SK-N-SH treated with all-trans-retinoic acid at 6 μM for 48 hours (cell line): ENCODE measurements around the gene VAC14.

Experiments
- ATAC-seq: fragments of 200-7000 bp; cut with Tn5 transposase; 3 replicates; pipeline ENCODE4 v1.9.1; 2020; ENCODE audit warnings: mild to moderate bottlenecking, moderate library complexity
- ARNTL ChIP-seq: fragments of 450-650 bp; formaldehyde crosslinking; IDR thresholded peaks from 2 replicates; pipeline ENCODE4 v1.5.0; 2020; ENCODE audit warnings: low read depth, mild to moderate bottlenecking, moderate library complexity, borderline replicate concordance
- CREB5 ChIP-seq: fragments of 250-450 bp; sonication (Bioruptor Pico); IDR thresholded peaks from 2 replicates; pipeline ENCODE4 v1.5.1; 2020; ENCODE audit warnings: low read depth, mild to moderate bottlenecking, moderate library complexity
- CSDC2 ChIP-seq: fragments of 250-450 bp; sonication (Bioruptor Pico); IDR thresholded peaks from 2 replicates; pipeline ENCODE4 v1.5.0; 2020; ENCODE audit warnings: mild to moderate bottlenecking, moderate library complexity
- ESRRG ChIP-seq: fragments of 250-450 bp; sonication (Bioruptor Pico); IDR thresholded peaks from 2 replicates; pipeline ENCODE4 v1.6.1; 2021; ENCODE audit warnings: mild to moderate bottlenecking
- ISL1 ChIP-seq: fragments of 250-450 bp; sonication (Bioruptor Pico); IDR thresholded peaks from 2 replicates; pipeline ENCODE4 v2.1.2; 2022; ENCODE audit warnings: mild to moderate bottlenecking, moderate library complexity
- OSR1 ChIP-seq: fragments of 250-450 bp; sonication (Bioruptor Pico); IDR thresholded peaks from 2 replicates; pipeline ENCODE4 v1.8.0; 2022; ENCODE audit warnings: moderate library complexity, mild to moderate bottlenecking, inconsistent platforms
- POU6F1 ChIP-seq: fragments of 250-450 bp; sonication (Bioruptor Pico); IDR thresholded peaks from 2 replicates; pipeline ENCODE4 v1.8.0; 2021; ENCODE audit warnings: low read depth, mild to moderate bottlenecking, moderate library complexity, borderline replicate concordance
- PPARA ChIP-seq: fragments of 250-450 bp; sonication (Bioruptor Pico); IDR thresholded peaks from 2 replicates; pipeline ENCODE4 v1.5.0; 2020; ENCODE audit warnings: mild to moderate bottlenecking, borderline replicate concordance
- RARB ChIP-seq: fragments of 250-450 bp; sonication (Bioruptor Pico); IDR thresholded peaks from 2 replicates; pipeline ENCODE4 v1.8.0; 2021; ENCODE audit warnings: mild to moderate bottlenecking, moderate library complexity
- SNAI2 ChIP-seq: fragments of 250-450 bp; sonication (Bioruptor Pico); IDR thresholded peaks from 2 replicates; pipeline ENCODE4 v1.5.0; 2020; ENCODE audit warnings: mild to moderate bottlenecking, moderate library complexity
- TCF4 ChIP-seq: fragments of 250-450 bp; sonication (Bioruptor Pico); IDR thresholded peaks from 2 replicates; pipeline ENCODE4 v1.8.0; 2021; ENCODE audit warnings: mild to moderate bottlenecking, moderate library complexity, borderline replicate concordance
- TOX ChIP-seq: fragments of 250-450 bp; sonication (Bioruptor Pico); IDR thresholded peaks from 2 replicates; pipeline ENCODE4 v1.8.0; 2021; ENCODE audit warnings: mild to moderate bottlenecking, moderate library complexity, borderline replicate concordance
- ZC3H10 ChIP-seq: fragments of 250-450 bp; sonication (Bioruptor Pico); IDR thresholded peaks from 2 replicates; pipeline ENCODE4 v1.5.1; 2021; ENCODE audit warnings: mild to moderate bottlenecking, moderate library complexity
- ZFP3 ChIP-seq: fragments of 250-450 bp; sonication (Bioruptor Pico); IDR thresholded peaks from 2 replicates; pipeline ENCODE4 v1.5.0; 2020; ENCODE audit warnings: mild to moderate bottlenecking, moderate library complexity
- ZFP30 ChIP-seq: fragments of 450-650 bp; formaldehyde crosslinking; IDR thresholded peaks from 2 replicates; pipeline ENCODE4 v1.5.0; 2022; ENCODE audit warnings: mild to moderate bottlenecking, moderate library complexity
- ZNF565 ChIP-seq: fragments of 450-650 bp; formaldehyde crosslinking; conservative IDR thresholded peaks from 2 replicates; pipeline ENCODE4 v1.5.0; 2020; ENCODE audit warnings: low read depth, mild to moderate bottlenecking, moderate library complexity
- ZNF70 ChIP-seq: fragments of 450-650 bp; formaldehyde crosslinking; IDR thresholded peaks from 2 replicates; pipeline ENCODE4 v1.5.0; 2020; ENCODE audit warnings: mild to moderate bottlenecking, moderate library complexity
- ZNF8 ChIP-seq: fragments of 450-650 bp; formaldehyde crosslinking; IDR thresholded peaks from 2 replicates; pipeline ENCODE4 v1.5.0; 2020; ENCODE audit warnings: mild to moderate bottlenecking, moderate library complexity
- TF ChIP-seq, protein P1 (sequence below): fragments of 250-450 bp; sonication (Bioruptor Pico); IDR thresholded peaks from 2 replicates; pipeline ENCODE4 v1.5.1; 2021; ENCODE audit warnings: mild to moderate bottlenecking, moderate library complexity
- TF ChIP-seq, protein P2 (sequence below): fragments of 250-450 bp; sonication (Bioruptor Pico); IDR thresholded peaks from 2 replicates; pipeline ENCODE4 v1.8.0; 2020; ENCODE audit warnings: mild to moderate bottlenecking, moderate library complexity, borderline replicate concordance
- TF ChIP-seq, protein P3 (sequence below): fragments of 250-450 bp; sonication (Bioruptor Pico); IDR thresholded peaks from 2 replicates; pipeline ENCODE4 v1.5.0; 2020; ENCODE audit warnings: mild to moderate bottlenecking, moderate library complexity

The VAC14 gene

DNA sequence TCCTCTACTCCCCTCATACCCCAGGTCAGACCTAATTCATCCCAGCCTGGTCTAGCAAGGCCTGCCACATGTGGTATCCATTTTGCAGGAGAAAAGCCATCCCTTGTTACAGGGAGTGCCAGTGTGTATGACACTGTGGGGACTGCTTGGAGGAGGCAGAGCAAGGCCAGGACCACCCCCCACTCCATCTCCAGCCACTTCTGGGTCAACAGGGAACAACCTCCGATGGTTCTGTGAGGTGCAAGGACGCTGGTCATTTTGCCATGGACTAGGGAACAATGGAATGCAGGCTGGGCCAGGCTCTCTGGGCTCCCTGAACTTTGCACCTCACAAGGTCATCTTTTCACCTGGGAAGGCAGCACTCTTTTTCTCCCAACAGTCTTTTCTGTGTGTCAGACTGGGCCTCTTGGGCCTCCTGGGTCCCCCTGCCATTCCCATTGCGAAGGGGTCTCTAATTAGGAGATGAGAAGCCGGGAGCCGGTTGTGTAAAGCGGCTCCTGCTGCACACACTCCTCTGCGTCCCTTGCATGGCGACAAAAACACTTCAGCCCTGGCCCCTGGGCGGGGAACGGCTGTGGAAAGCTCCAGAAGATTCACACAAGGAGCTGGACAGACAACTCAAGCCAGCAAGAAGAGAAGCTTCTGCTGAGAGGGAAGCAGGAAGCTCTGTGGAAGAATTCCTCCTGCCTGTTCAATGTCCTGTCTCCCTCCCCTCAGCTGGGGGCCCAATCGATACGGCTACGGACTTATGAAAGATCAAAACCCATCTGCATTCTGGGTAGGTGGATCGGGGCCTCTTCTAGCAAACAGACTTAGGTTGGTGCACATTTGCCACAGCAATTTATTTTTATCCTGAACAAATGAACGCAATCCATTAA is 76.6 kb downstream of the VAC14 start:
- TF ChIP-seq ESRRG (CRISPR knock-in tag) = no peak
- no peak for ATAC-seq

- TF ChIP-seq, protein P1, sequence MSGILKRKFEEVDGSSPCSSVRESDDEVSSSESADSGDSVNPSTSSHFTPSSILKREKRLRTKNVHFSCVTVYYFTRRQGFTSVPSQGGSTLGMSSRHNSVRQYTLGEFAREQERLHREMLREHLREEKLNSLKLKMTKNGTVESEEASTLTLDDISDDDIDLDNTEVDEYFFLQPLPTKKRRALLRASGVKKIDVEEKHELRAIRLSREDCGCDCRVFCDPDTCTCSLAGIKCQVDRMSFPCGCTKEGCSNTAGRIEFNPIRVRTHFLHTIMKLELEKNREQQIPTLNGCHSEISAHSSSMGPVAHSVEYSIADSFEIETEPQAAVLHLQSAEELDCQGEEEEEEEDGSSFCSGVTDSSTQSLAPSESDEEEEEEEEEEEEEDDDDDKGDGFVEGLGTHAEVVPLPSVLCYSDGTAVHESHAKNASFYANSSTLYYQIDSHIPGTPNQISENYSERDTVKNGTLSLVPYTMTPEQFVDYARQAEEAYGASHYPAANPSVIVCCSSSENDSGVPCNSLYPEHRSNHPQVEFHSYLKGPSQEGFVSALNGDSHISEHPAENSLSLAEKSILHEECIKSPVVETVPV (CRISPR knock-in tag) = no peak
- TF ChIP-seq ARNTL (CRISPR knock-in tag) = no peak
- no peak for TF ChIP-seq OSR1 (CRISPR knock-in tag)
- TF ChIP-seq CREB5 (CRISPR knock-in tag) = no peak
- TF ChIP-seq ZNF565 (CRISPR knock-in tag) = no peak
- TF ChIP-seq SNAI2 = no peak
- no peak for TF ChIP-seq ZC3H10
- no peak for TF ChIP-seq RARB (CRISPR knock-in tag)
- no peak for TF ChIP-seq PPARA (CRISPR knock-in tag)
- TF ChIP-seq CSDC2 (CRISPR knock-in tag) = no peak
- TF ChIP-seq ZNF8 (CRISPR knock-in tag) = no peak
- TF ChIP-seq ESRRG (CRISPR knock-in tag) = no peak
- TF ChIP-seq ZFP3 (CRISPR knock-in tag) = no peak
- no peak for TF ChIP-seq TCF4 (CRISPR knock-in tag)
- no peak for TF ChIP-seq ZNF70 (CRISPR knock-in tag)
- TF ChIP-seq, protein P2, sequence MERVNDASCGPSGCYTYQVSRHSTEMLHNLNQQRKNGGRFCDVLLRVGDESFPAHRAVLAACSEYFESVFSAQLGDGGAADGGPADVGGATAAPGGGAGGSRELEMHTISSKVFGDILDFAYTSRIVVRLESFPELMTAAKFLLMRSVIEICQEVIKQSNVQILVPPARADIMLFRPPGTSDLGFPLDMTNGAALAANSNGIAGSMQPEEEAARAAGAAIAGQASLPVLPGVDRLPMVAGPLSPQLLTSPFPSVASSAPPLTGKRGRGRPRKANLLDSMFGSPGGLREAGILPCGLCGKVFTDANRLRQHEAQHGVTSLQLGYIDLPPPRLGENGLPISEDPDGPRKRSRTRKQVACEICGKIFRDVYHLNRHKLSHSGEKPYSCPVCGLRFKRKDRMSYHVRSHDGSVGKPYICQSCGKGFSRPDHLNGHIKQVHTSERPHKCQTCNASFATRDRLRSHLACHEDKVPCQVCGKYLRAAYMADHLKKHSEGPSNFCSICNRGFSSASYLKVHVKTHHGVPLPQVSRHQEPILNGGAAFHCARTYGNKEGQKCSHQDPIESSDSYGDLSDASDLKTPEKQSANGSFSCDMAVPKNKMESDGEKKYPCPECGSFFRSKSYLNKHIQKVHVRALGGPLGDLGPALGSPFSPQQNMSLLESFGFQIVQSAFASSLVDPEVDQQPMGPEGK (CRISPR knock-in tag) = no peak
- no peak for TF ChIP-seq TOX (CRISPR knock-in tag)
- ATAC-seq = no peak
Measured at GRCh38 chr16:70723740-70724145, 77.2 kb downstream of the VAC14 start.

GRCh38 chr16:70721202-70721963 is 79.6 kb downstream of the VAC14 start:
- ATAC-seq = no peak
- TF ChIP-seq ZNF565 (CRISPR knock-in tag) (no peak), CREB5 (CRISPR knock-in tag) (no peak), RARB (CRISPR knock-in tag) (no peak), ARNTL (CRISPR knock-in tag) (no peak), ISL1 (no peak), OSR1 (CRISPR knock-in tag) (no peak), ZNF8 (CRISPR knock-in tag) (no peak), ZC3H10 (no peak), POU6F1 (no peak), ZNF70 (CRISPR knock-in tag) (no peak), PPARA (CRISPR knock-in tag) (no peak), TOX (CRISPR knock-in tag) (no peak), SNAI2 (no peak), TCF4 (CRISPR knock-in tag) (no peak), ZFP30 (CRISPR knock-in tag) (no peak)
- TF ChIP-seq, protein P1 (CRISPR knock-in tag) = no peak
- TF ChIP-seq, protein P3, sequence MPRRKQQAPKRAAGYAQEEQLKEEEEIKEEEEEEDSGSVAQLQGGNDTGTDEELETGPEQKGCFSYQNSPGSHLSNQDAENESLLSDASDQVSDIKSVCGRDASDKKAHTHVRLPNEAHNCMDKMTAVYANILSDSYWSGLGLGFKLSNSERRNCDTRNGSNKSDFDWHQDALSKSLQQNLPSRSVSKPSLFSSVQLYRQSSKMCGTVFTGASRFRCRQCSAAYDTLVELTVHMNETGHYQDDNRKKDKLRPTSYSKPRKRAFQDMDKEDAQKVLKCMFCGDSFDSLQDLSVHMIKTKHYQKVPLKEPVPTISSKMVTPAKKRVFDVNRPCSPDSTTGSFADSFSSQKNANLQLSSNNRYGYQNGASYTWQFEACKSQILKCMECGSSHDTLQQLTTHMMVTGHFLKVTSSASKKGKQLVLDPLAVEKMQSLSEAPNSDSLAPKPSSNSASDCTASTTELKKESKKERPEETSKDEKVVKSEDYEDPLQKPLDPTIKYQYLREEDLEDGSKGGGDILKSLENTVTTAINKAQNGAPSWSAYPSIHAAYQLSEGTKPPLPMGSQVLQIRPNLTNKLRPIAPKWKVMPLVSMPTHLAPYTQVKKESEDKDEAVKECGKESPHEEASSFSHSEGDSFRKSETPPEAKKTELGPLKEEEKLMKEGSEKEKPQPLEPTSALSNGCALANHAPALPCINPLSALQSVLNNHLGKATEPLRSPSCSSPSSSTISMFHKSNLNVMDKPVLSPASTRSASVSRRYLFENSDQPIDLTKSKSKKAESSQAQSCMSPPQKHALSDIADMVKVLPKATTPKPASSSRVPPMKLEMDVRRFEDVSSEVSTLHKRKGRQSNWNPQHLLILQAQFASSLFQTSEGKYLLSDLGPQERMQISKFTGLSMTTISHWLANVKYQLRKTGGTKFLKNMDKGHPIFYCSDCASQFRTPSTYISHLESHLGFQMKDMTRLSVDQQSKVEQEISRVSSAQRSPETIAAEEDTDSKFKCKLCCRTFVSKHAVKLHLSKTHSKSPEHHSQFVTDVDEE = no peak
